Effector memory CD8-positive, alpha-beta T cell (primary cell): Measurements from ENCODE around the gene TREML2.

Experiments
- ATAC-seq: fragments of 150-1000 bp; cut with Tn5 transposase; replicated peaks from 2 replicates; pipeline ENCODE4 v1.10.0; 2021; ENCODE audit warnings: mild to moderate bottlenecking, moderate library complexity
- DNase-seq, 3 experiments: peaks; one replicate each; pipeline ENCODE4 v3.0.0; 2021
- H3K27ac Mint-ChIP-seq, 2 donors: one replicate each; pipeline ENCODE4 v1.8.0; 2022; ENCODE audit warnings: mild to moderate bottlenecking in 2 of 2, mixed read lengths in 2 of 2, moderate library complexity in 2 of 2
- H3K27me3 Mint-ChIP-seq, 2 donors: one replicate each; pipeline ENCODE4 v1.8.0; 2022; ENCODE audit warnings: mixed read lengths in 2 of 2
- H3K36me3 Mint-ChIP-seq: one replicate; pipeline ENCODE4 v1.8.0; 2022; ENCODE audit warnings: mild to moderate bottlenecking, moderate library complexity, mixed read lengths; ENCODE audit not compliant: insufficient read depth
- H3K4me1 Mint-ChIP-seq, 2 donors: one replicate each; pipeline ENCODE4 v1.8.0; 2022; ENCODE audit warnings: low read depth in 2 of 2, mixed read lengths in 2 of 2
- H3K4me3 Mint-ChIP-seq, 2 donors: one replicate each; pipeline ENCODE4 v1.8.0; 2022; ENCODE audit warnings: mild to moderate bottlenecking in 2 of 2, mixed read lengths in 2 of 2, moderate library complexity in 2 of 2
- H3K9me3 Mint-ChIP-seq, 2 donors: one replicate each; pipeline ENCODE4 v1.8.0; 2022; ENCODE audit warnings: mixed read lengths in 2 of 2

TREML2 gene

GRCh38 chr6:41226752-41227151 is 25.8 kb upstream of the TREML2 start:
- ATAC-seq = no peak

GRCh38 chr6:41224800-41225199 is 23.9 kb upstream of the TREML2 start:
- Mint-ChIP-seq H3K27ac (peak overlapping the region in 1 of 2 donors; percentile 1), H3K4me3 (no peak overlapping the region), H3K27me3 (peaks cover 34 to 48% of the 10 kb centered on the region in 2 donors), H3K36me3 (no peaks in the 10 kb centered on the region), H3K9me3 (no peaks in the 10 kb centered on the region), H3K4me1 (no peaks in the 10 kb centered on the region)
- DNase-seq (no peak), ATAC-seq (no peak)

More at GRCh38 chr6:41226752-41227151, 25.8 kb upstream of the TREML2 start:
- H3K4me1 Mint-ChIP-seq = no peaks in the 10 kb centered on the region
- H3K27me3 Mint-ChIP-seq = peaks cover 46 to 48% of the 10 kb centered on the region in 2 donors
- H3K36me3 Mint-ChIP-seq = no peaks in the 10 kb centered on the region
- H3K4me3 Mint-ChIP-seq = no peak overlapping the region
- H3K27ac Mint-ChIP-seq = no peak overlapping the region
- no peaks in the 10 kb centered on the region for H3K9me3 Mint-ChIP-seq
- no peak for DNase-seq

GRCh38 chr6:41222513-41222912 is 21.6 kb upstream of the TREML2 start:
- DNase-seq = no peak
- H3K27me3 Mint-ChIP-seq = peaks cover 21 to 30% of the 10 kb centered on the region in 2 donors
- peak overlapping the region; percentile 3 to 32 for H3K27ac Mint-ChIP-seq
- no peaks in the 10 kb centered on the region for H3K4me1 Mint-ChIP-seq
- H3K36me3 Mint-ChIP-seq = no peaks in the 10 kb centered on the region
- H3K9me3 Mint-ChIP-seq = no peaks in the 10 kb centered on the region
- ATAC-seq = no peak
- H3K4me3 Mint-ChIP-seq = no peak overlapping the region

GRCh38 chr6:41222045-41222444 is 21.1 kb upstream of the TREML2 start:
- no peak for DNase-seq
- ATAC-seq = no peak
- Mint-ChIP-seq H3K36me3 (no peaks in the 10 kb centered on the region), H3K4me3 (no peak overlapping the region), H3K4me1 (no peaks in the 10 kb centered on the region), H3K27me3 (peaks cover 20 to 30% of the 10 kb centered on the region in 2 donors), H3K9me3 (no peaks in the 10 kb centered on the region), H3K27ac (peak overlapping the region; percentile 3 to 32)

- Mint-ChIP-seq H3K27me3 (peaks cover 19 to 30% of the 10 kb centered on the region in 2 donors), H3K9me3 (peaks cover 9 to 10% of the 10 kb centered on the region in 2 donors), H3K27ac (peak overlapping the region in 1 of 2 donors; percentile 59), H3K4me3 (no peak overlapping the region), H3K36me3 (no peaks in the 10 kb centered on the region), H3K4me1 (no peaks in the 10 kb centered on the region)
- DNase-seq (no peak), ATAC-seq (no peak)
Observed at GRCh38 chr6:41216616-41217015, 15.7 kb upstream of the TREML2 start.

GRCh38 chr6:41215777-41216176 is 14.8 kb upstream of the TREML2 start:
- Mint-ChIP-seq H3K4me1 (no peaks in the 10 kb centered on the region), H3K27ac (no peak overlapping the region), H3K4me3 (no peak overlapping the region), H3K27me3 (peaks cover 19 to 30% of the 10 kb centered on the region in 2 donors), H3K36me3 (no peaks in the 10 kb centered on the region), H3K9me3 (peaks cover 9 to 10% of the 10 kb centered on the region in 2 donors)
- ATAC-seq = no peak
- DNase-seq = no peak

GRCh38 chr6:41214559-41215238 is 13.8 kb upstream of the TREML2 start:
- peaks cover 9 to 10% of the 10 kb centered on the region in 2 donors for H3K9me3 Mint-ChIP-seq
- ATAC-seq (no peak), DNase-seq (no peak)
- no peaks in the 10 kb centered on the region for H3K4me1 Mint-ChIP-seq
- peaks cover 19 to 30% of the 10 kb centered on the region in 2 donors for H3K27me3 Mint-ChIP-seq
- H3K4me3 Mint-ChIP-seq = no peak overlapping the region
- no peak overlapping the region for H3K27ac Mint-ChIP-seq
- H3K36me3 Mint-ChIP-seq = no peaks in the 10 kb centered on the region

GRCh38 chr6:41209547-41210320 is 8.8 kb upstream of the TREML2 start:
- ATAC-seq (no peak), DNase-seq (no peak)
- H3K4me1 Mint-ChIP-seq = peaks cover 3 to 5% of the 10 kb centered on the region in 2 donors
- peak overlapping the region in 1 of 2 donors; percentile 39 for H3K27ac Mint-ChIP-seq
- peaks cover 8 to 11% of the 10 kb centered on the region in 2 donors for H3K27me3 Mint-ChIP-seq
- H3K4me3 Mint-ChIP-seq = no peak overlapping the region
- no peaks in the 10 kb centered on the region for H3K36me3 Mint-ChIP-seq
- H3K9me3 Mint-ChIP-seq = peaks cover 5% of the 10 kb centered on the region in 2 donors

GRCh38 chr6:41208439-41209106 is 7.6 kb upstream of the TREML2 start:
- DNase-seq (no peak), ATAC-seq (no peak)
- Mint-ChIP-seq H3K9me3 (no peaks in the 10 kb centered on the region), H3K4me3 (no peak overlapping the region), H3K27me3 (no peaks in the 10 kb centered on the region), H3K4me1 (peaks cover 7 to 8% of the 10 kb centered on the region in 2 donors), H3K27ac (peak overlapping the region in 1 of 2 donors; percentile 39), H3K36me3 (no peaks in the 10 kb centered on the region)

- H3K27me3 Mint-ChIP-seq = no peaks in the 10 kb centered on the region
- H3K27ac Mint-ChIP-seq = peak overlapping the region; percentile 96 to 98
- H3K4me3 Mint-ChIP-seq = no peak overlapping the region
- H3K4me1 Mint-ChIP-seq = peaks cover 43 to 47% of the 10 kb centered on the region in 2 donors
- H3K9me3 Mint-ChIP-seq = no peaks in the 10 kb centered on the region
- H3K36me3 Mint-ChIP-seq = peaks cover 11% of the 10 kb centered on the region
- ATAC-seq = no peak
- no peak for DNase-seq
Observed at GRCh38 chr6:41204156-41204555, 3.2 kb upstream of the TREML2 start.

- no peaks in the 10 kb centered on the region for H3K9me3 Mint-ChIP-seq
- peaks cover 44 to 55% of the 10 kb centered on the region in 2 donors for H3K4me1 Mint-ChIP-seq
Observed at GRCh38 chr6:41201764-41202173, 820 bp upstream of the TREML2 start.

GRCh38 chr6:41200296-41200900 is 551 bp downstream of the TREML2 start:
- Mint-ChIP-seq H3K27me3 (no peaks in the 10 kb centered on the region), H3K36me3 (peaks cover 11% of the 10 kb centered on the region), H3K27ac (peak overlapping the region; percentile 96 to 98), H3K4me3 (peak overlapping the region; percentile 76 to 79), H3K9me3 (no peaks in the 10 kb centered on the region), H3K4me1 (peaks cover 44 to 55% of the 10 kb centered on the region in 2 donors)
- peak; percentile 70 for ATAC-seq
- DNase-seq = peak; percentile 42 to 58 (median 48)

More at GRCh38 chr6:41201764-41202173, 820 bp upstream of the TREML2 start:
- Mint-ChIP-seq H3K27me3 (no peaks in the 10 kb centered on the region), H3K4me3 (peak overlapping the region; percentile 76 to 79), H3K36me3 (peaks cover 11% of the 10 kb centered on the region), H3K27ac (peak overlapping the region; percentile 96 to 98)
- ATAC-seq (no peak), DNase-seq (no peak)
